MCF 10A (cell line): ENCODE measurements around the gene OPCML. TPM values are rescaled to one million over a fixed set of nuclear protein-coding genes. Genes with fewer than 3 reads are reported as not detected.

Experiments used
- BruUV-seq: library from RNA; stranded (reverse); fragments of 400-500 nt; replicated peaks from 2 replicates; lab custom pipeline; 2021; lab: Mats Ljungman, UMichigan
- CTCF ChIA-PET: fragments of 300-600 bp; sonication (Branson Sonifier 250); formaldehyde crosslinking; extraction: SDS; loops from one replicate; lab custom pipeline; 2021; ENCODE audit warnings: antibody characterized with exemption, inconsistent platforms; lab: Yijun Ruan, JAX
- POLR2A ChIA-PET: fragments of 300-600, 350-650 bp; sonication (Branson Sonifier 250); formaldehyde crosslinking; extraction: SDS; loops from one replicate; lab custom pipeline; 2020; ENCODE audit warnings: antibody characterized with exemption, inconsistent platforms; lab: Yijun Ruan, JAX
- DNase-seq: peaks from one replicate; pipeline ENCODE4 v3.0.0-alpha.2; 2018; ENCODE audit not compliant: unreplicated experiment
- H3K27ac Mint-ChIP-seq: one replicate; pipeline ENCODE4 v1.8.0; 2022; ENCODE audit warnings: mild to moderate bottlenecking, low read depth, mixed read lengths; ENCODE audit not compliant: unreplicated experiment
- H3K27me3 Mint-ChIP-seq: one replicate; pipeline ENCODE4 v1.8.0; 2022; ENCODE audit warnings: mixed read lengths; ENCODE audit not compliant: insufficient read depth, unreplicated experiment
- H3K36me3 Mint-ChIP-seq: one replicate; pipeline ENCODE4 v1.8.0; 2022; ENCODE audit warnings: mild to moderate bottlenecking, moderate library complexity, mixed read lengths; ENCODE audit not compliant: insufficient read depth, unreplicated experiment
- H3K4me1 Mint-ChIP-seq: one replicate; pipeline ENCODE4 v1.8.0; 2022; ENCODE audit warnings: mixed read lengths; ENCODE audit not compliant: insufficient read depth, unreplicated experiment
- H3K4me3 Mint-ChIP-seq: one replicate; pipeline ENCODE4 v1.8.0; 2022; ENCODE audit warnings: mild to moderate bottlenecking, moderate library complexity, mixed read lengths; ENCODE audit not compliant: unreplicated experiment
- H3K9me3 Mint-ChIP-seq: one replicate; pipeline ENCODE4 v1.8.0; 2022; ENCODE audit warnings: mixed read lengths; ENCODE audit not compliant: unreplicated experiment
- intact Hi-C: fragments of 100-400 bp; cut with micrococcal nuclease; formaldehyde crosslinking; loops from 2 replicates; pipeline ENCODE4 v1.14.1; 2022
- total RNA-seq: library from RNA; stranded (reverse); gene quantifications from 2 replicates; pipeline ENCODE4 v1.2.3, GENCODE V29; 2022
- TF ChIP-seq, protein P1 (sequence below): fragments of 200-600 bp; IDR thresholded peaks from one replicate; pipeline ENCODE4 v1.8.0; 2022; ENCODE audit warnings: antibody characterized with exemption, mild to moderate bottlenecking; ENCODE audit not compliant: unreplicated experiment

OPCML gene
- total RNA-seq, 1 experiment from 2014 or later, result not detected

DNA sequence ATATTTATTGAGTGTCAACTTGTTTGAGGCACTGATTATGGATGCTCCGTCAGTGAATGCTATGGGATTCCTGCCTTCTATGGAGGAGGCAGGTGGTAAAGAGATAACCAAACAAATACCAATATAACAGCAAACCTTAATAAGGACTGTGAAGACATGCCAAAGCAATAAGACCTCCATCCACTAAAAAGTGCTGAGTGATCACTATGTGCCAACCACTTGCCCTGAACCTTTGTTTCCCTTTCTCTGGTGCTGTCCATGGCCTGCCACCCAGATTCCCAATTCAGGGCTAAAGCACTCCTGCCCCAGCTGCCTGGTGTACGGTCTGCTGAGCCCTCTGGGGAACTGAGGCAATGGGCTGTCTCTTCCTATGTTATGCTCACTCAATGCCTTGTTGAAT is 1074.9 kb downstream of the OPCML start:
- H3K9me3 Mint-ChIP-seq, result peaks cover 50% of the 10 kb centered on the region
- H3K27ac Mint-ChIP-seq, result no peak overlapping the region
- ChIA-PET POLR2A (no interaction called here), CTCF (interaction anchor here (0.6 kb wide), 1 partner anchor 1589 kb away, joined by 3 read pairs; no protein-coding TSS in a partner anchor)
- no peaks in the 10 kb centered on the region for H3K27me3 Mint-ChIP-seq
- H3K4me3 Mint-ChIP-seq, result no peak overlapping the region
- TF ChIP-seq, protein P1, sequence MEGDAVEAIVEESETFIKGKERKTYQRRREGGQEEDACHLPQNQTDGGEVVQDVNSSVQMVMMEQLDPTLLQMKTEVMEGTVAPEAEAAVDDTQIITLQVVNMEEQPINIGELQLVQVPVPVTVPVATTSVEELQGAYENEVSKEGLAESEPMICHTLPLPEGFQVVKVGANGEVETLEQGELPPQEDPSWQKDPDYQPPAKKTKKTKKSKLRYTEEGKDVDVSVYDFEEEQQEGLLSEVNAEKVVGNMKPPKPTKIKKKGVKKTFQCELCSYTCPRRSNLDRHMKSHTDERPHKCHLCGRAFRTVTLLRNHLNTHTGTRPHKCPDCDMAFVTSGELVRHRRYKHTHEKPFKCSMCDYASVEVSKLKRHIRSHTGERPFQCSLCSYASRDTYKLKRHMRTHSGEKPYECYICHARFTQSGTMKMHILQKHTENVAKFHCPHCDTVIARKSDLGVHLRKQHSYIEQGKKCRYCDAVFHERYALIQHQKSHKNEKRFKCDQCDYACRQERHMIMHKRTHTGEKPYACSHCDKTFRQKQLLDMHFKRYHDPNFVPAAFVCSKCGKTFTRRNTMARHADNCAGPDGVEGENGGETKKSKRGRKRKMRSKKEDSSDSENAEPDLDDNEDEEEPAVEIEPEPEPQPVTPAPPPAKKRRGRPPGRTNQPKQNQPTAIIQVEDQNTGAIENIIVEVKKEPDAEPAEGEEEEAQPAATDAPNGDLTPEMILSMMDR, result no peak
- BruUV-seq, result no TSS peak
- H3K36me3 Mint-ChIP-seq, result no peaks in the 10 kb centered on the region
- DNase-seq, result no peak
- intact Hi-C loops, result no loop called here
- H3K4me1 Mint-ChIP-seq, result no peaks in the 10 kb centered on the region

GRCh38 chr11:132456751-132457328 is 1075.5 kb downstream of the OPCML start:
- Mint-ChIP-seq H3K36me3 (no peaks in the 10 kb centered on the region), H3K4me3 (no peak overlapping the region), H3K27me3 (no peaks in the 10 kb centered on the region), H3K4me1 (no peaks in the 10 kb centered on the region), H3K9me3 (peaks cover 54% of the 10 kb centered on the region), H3K27ac (no peak overlapping the region)
- BruUV-seq, result no TSS peak
- TF ChIP-seq, protein P1, result no peak
- DNase-seq, result no peak
- POLR2A ChIA-PET, result no interaction called here
- intact Hi-C loops, result no loop called here
- CTCF ChIA-PET, result interaction anchor here (0.6 kb wide), 1 partner anchor 783 kb away, joined by 3 read pairs; no protein-coding TSS in a partner anchor

DNA sequence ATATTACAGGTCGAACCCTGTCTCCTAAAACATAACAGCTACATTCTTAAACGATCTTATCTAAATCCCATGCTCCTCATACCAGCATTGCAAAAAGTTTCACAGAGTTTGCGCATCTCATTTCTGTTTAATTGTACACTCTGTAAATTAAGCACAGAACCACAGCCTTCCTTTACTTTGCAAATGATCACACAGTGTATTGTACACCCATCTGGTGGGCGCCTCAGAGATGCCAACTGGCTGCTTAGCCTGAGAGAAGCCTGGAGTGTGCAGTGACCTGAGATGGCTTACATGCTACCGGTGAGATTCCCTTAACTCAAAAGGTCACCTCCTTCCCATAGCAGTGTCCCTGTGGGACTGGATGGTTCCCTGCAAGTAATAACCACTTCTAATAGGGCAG is 1077.3 kb downstream of the OPCML start:
- Mint-ChIP-seq H3K27ac (no peak overlapping the region), H3K4me3 (no peak overlapping the region), H3K4me1 (no peaks in the 10 kb centered on the region), H3K36me3 (no peaks in the 10 kb centered on the region), H3K9me3 (peaks cover 55% of the 10 kb centered on the region), H3K27me3 (no peaks in the 10 kb centered on the region)
- TF ChIP-seq, protein P1, result no peak
- BruUV-seq, result no TSS peak
- POLR2A ChIA-PET, result no interaction called here
- intact Hi-C loops, result no loop called here
- DNase-seq, result no peak
- CTCF ChIA-PET, result no interaction called here

DNA sequence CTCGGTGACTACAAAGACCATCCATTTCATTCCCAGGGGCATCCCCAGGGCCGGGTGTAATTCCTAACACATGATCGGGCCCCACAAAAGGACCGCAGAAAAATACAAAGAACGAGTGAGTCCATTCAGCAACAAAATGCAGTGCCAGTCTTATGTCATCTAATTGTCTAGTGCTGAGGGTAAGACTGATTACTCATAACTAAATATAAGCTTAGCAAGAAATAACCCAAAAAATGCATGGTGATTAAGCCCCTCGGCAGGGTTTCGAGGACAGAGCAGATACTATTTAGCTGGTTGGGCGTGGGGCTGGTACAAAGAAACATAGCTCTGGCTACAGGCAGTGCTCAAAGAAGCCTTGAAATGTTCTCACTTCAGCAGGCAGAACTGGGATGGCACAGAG is 1078.9 kb downstream of the OPCML start:
- Mint-ChIP-seq H3K4me1 (no peaks in the 10 kb centered on the region), H3K9me3 (peaks cover 64% of the 10 kb centered on the region), H3K27me3 (no peaks in the 10 kb centered on the region), H3K36me3 (no peaks in the 10 kb centered on the region), H3K4me3 (no peak overlapping the region), H3K27ac (no peak overlapping the region)
- intact Hi-C loops, result no loop called here
- DNase-seq, result no peak
- CTCF ChIA-PET, result no interaction called here
- BruUV-seq, result no TSS peak
- TF ChIP-seq, protein P1, result no peak
- POLR2A ChIA-PET, result no interaction called here
